ENCODE measurements around the gene MAP4K2. TPM values are rescaled to one million over a fixed set of nuclear protein-coding genes. Genes with fewer than 3 reads are reported as not detected.

The MAP4K2 gene
- total RNA-seq, 1 donor from 2014 or later: 40.6 TPM

GRCh38 chr11:64763526-64764039 is 39.4 kb downstream of the MAP4K2 start:
- Histone ChIP-seq H3K4me3 (ENCODE audit: low read depth, low read length) (no peak overlapping the region), H3K27me3 (ENCODE audit: control insufficient read depth, insufficient read depth, low read length) (peaks cover 2% of the 10 kb centered on the region), H3K36me3 (ENCODE audit: control insufficient read depth, insufficient read depth, low read length) (peaks cover 7% of the 10 kb centered on the region)
- no peak for DNase-seq (ENCODE audit: low read depth)
- TF ChIP-seq, protein P1, sequence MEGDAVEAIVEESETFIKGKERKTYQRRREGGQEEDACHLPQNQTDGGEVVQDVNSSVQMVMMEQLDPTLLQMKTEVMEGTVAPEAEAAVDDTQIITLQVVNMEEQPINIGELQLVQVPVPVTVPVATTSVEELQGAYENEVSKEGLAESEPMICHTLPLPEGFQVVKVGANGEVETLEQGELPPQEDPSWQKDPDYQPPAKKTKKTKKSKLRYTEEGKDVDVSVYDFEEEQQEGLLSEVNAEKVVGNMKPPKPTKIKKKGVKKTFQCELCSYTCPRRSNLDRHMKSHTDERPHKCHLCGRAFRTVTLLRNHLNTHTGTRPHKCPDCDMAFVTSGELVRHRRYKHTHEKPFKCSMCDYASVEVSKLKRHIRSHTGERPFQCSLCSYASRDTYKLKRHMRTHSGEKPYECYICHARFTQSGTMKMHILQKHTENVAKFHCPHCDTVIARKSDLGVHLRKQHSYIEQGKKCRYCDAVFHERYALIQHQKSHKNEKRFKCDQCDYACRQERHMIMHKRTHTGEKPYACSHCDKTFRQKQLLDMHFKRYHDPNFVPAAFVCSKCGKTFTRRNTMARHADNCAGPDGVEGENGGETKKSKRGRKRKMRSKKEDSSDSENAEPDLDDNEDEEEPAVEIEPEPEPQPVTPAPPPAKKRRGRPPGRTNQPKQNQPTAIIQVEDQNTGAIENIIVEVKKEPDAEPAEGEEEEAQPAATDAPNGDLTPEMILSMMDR (IDR thresholded peaks at IDR 0.05; ENCODE audit: insufficient read depth, low read length, poor library complexity, severe bottlenecking): no peak

- Histone ChIP-seq H3K36me3 (ENCODE audit: control insufficient read depth, insufficient read depth, low read length) (peaks cover 7% of the 10 kb centered on the region), H3K27me3 (ENCODE audit: control insufficient read depth, insufficient read depth, low read length) (peaks cover 2% of the 10 kb centered on the region), H3K4me3 (ENCODE audit: low read depth, low read length) (no peak overlapping the region)
- peak; percentile 80 for DNase-seq (ENCODE audit: low read depth)
- TF ChIP-seq, protein P1 (IDR thresholded peaks at IDR 0.05; ENCODE audit: insufficient read depth, low read length, poor library complexity, severe bottlenecking): no peak
Observed at GRCh38 chr11:64762674-64763525, 40.1 kb downstream of the MAP4K2 start.

DNA sequence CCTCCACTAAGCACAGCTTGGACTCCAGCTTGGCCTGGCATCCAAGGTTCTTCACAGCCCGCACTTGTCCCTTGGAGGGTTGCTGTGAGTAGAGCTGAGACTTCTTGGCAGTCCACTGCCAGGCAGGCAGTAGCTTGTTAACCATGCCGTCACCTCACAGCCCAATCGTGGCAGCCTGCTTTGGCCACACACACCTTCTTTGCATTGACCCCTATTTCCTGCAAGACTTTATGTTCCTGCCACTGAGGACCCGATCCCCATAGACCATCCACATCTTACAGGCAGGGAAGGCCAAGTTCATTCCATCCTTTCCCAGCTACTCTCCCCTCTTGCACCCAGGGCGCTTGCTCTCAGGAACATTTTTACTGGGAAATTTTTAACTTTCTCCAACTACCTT is 40.7 kb downstream of the MAP4K2 start:
- Histone ChIP-seq H3K27me3 (ENCODE audit: control insufficient read depth, insufficient read depth, low read length) (peaks cover 2% of the 10 kb centered on the region), H3K4me3 (ENCODE audit: low read depth, low read length) (no peak overlapping the region), H3K36me3 (ENCODE audit: control insufficient read depth, insufficient read depth, low read length) (peaks cover 6% of the 10 kb centered on the region)
- TF ChIP-seq, protein P1 (IDR thresholded peaks at IDR 0.05; ENCODE audit: insufficient read depth, low read length, poor library complexity, severe bottlenecking): no peak
- no peak for DNase-seq (ENCODE audit: low read depth)

DNA sequence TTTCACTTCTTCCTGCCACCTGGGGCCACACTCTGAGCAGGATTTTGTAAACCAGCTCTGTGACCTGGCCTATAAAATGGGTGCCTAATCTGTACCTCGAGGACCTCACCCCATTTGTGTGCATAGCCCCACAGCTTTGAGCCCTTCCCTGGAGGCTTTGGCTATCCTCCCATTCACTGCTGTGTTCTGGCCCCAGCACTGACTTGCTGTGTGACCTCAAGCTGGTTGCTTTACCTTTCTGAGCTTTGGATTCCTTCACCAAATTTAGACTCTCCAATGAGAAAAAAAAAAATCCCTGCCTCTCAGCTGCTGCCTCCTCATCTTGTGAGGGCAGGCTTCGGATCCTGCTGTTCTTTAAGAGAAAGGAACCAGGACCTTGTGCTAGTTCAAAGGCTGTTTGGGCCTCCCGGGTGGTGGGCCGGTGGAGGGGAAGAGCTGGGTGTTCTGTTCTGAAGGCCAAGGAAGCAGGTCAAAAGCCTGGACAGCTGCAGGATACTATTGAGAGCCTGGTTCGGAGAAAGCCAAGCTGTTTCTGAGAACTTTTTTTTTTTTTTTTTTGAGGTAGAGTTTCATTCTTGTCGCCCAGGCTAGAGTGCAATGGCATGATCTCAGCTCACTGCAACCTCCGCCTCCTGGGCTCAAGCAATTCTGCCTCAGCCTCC is 42.1 kb downstream of the MAP4K2 start:
- peaks cover 2% of the 10 kb centered on the region for H3K36me3 ChIP-seq (ENCODE audit: control insufficient read depth, insufficient read depth, low read length)
- TF ChIP-seq, protein P1 (IDR thresholded peaks at IDR 0.05; ENCODE audit: insufficient read depth, low read length, poor library complexity, severe bottlenecking): no peak
- H3K27me3 ChIP-seq (ENCODE audit: control insufficient read depth, insufficient read depth, low read length): peaks cover 2% of the 10 kb centered on the region
- no peak overlapping the region for H3K4me3 ChIP-seq (ENCODE audit: low read depth, low read length)
- DNase-seq (ENCODE audit: low read depth): no peak

- no peaks in the 10 kb centered on the region for H3K36me3 ChIP-seq (ENCODE audit: control insufficient read depth, insufficient read depth, low read length)
- TF ChIP-seq, protein P1 (IDR thresholded peaks at IDR 0.05; ENCODE audit: insufficient read depth, low read length, poor library complexity, severe bottlenecking): no peak
- no peak for DNase-seq (ENCODE audit: low read depth)
- H3K27me3 ChIP-seq (ENCODE audit: control insufficient read depth, insufficient read depth, low read length): peaks cover 2% of the 10 kb centered on the region
- no peak within 1 kb of the TSS for H3K4me3 ChIP-seq (ENCODE audit: low read depth, low read length)
Observed at GRCh38 chr11:64759722-64760719, 43.0 kb downstream of the MAP4K2 start, which contains the start of gene PYGM. Gene PYGM (minus strand): TSS chr11:64759974. CDS start chr11:64759898, 76 bp downstream.
